Neural progenitor cell (in vitro differentiated cells): ENCODE measurements around the gene TSPAN1. TPM values are rescaled to one million over a fixed set of nuclear protein-coding genes. Genes with fewer than 3 reads are reported as not detected.

Source experiments
- DNase-seq: peaks from one replicate; pipeline ENCODE4 v3.0.0-alpha.2; 2016; ENCODE audit warnings: low spot score
- H2AFZ ChIP-seq: fragments of 200-600 bp; sonication (generic); replicated peaks from 2 replicates; pipeline ENCODE4 v1.6.1; 2016; ENCODE audit warnings: antibody characterized with exemption
- H3F3A ChIP-seq: fragments of 200-600 bp; sonication (generic); 2 replicates; pipeline ENCODE4 v1.6.1; 2016; ENCODE audit warnings: antibody characterized with exemption, low read depth
- H3K27ac ChIP-seq: fragments of 200-600 bp; sonication (generic); 2 replicates; pipeline ENCODE4 v1.5.1; 2016; ENCODE audit warnings: mild to moderate bottlenecking
- H3K27me3 ChIP-seq: fragments of 200-600 bp; sonication (generic); 2 replicates; pipeline ENCODE4 v1.6.1; 2016; ENCODE audit warnings: mild to moderate bottlenecking, moderate library complexity
- H3K36me3 ChIP-seq: fragments of 200-600 bp; sonication (generic); 2 replicates; pipeline ENCODE4 v1.5.1; 2016
- H3K4me1 ChIP-seq: fragments of 200-600 bp; sonication (generic); 2 replicates; pipeline ENCODE4 v1.6.1; 2016; ENCODE audit warnings: mixed run types
- H3K4me2 ChIP-seq: fragments of 200-600 bp; sonication (generic); 2 replicates; pipeline ENCODE4 v1.6.1; 2016
- H3K4me3 ChIP-seq: fragments of 200-600 bp; sonication (generic); 2 replicates; pipeline ENCODE4 v1.5.1; 2016
- H3K79me2 ChIP-seq: fragments of 200-600 bp; sonication (generic); 2 replicates; pipeline ENCODE4 v1.6.1; 2016; ENCODE audit warnings: low read depth
- H3K9ac ChIP-seq: fragments of 200-600 bp; sonication (generic); 2 replicates; pipeline ENCODE4 v1.6.1; 2016
- H3K9me3 ChIP-seq: fragments of 200-600 bp; sonication (generic); 2 replicates; pipeline ENCODE4 v1.5.1; 2016; ENCODE audit warnings: low read depth
- H4K20me1 ChIP-seq: fragments of 200-600 bp; sonication (generic); 2 replicates; pipeline ENCODE4 v1.6.1; 2016; ENCODE audit warnings: low read depth
- H3K27ac Mint-ChIP-seq: 3 replicates; pipeline ENCODE4 v1.8.0; 2021; ENCODE audit warnings: mixed read lengths
- H3K27me3 Mint-ChIP-seq: 2 replicates; pipeline ENCODE4 v1.8.0; 2022; ENCODE audit warnings: low read depth, mild to moderate bottlenecking, inconsistent platforms, moderate library complexity, mixed read lengths; ENCODE audit not compliant: insufficient read depth
- H3K36me3 Mint-ChIP-seq: 3 replicates; pipeline ENCODE4 v1.8.0; 2021; ENCODE audit warnings: mixed read lengths
- H3K4me1 Mint-ChIP-seq: 3 replicates; pipeline ENCODE4 v1.8.0; 2021; ENCODE audit warnings: mixed read lengths
- H3K4me3 Mint-ChIP-seq: 3 replicates; pipeline ENCODE4 v1.8.0; 2021; ENCODE audit warnings: mild to moderate bottlenecking, moderate library complexity, mixed read lengths
- H3K9me3 Mint-ChIP-seq: 3 replicates; pipeline ENCODE4 v1.8.0; 2020; ENCODE audit warnings: mixed read lengths
- EZH2 ChIP-seq: fragments of 200-600 bp; sonication (generic); IDR thresholded peaks from 2 replicates; pipeline ENCODE4 v1.6.1; 2017; ENCODE audit warnings: antibody characterized with exemption, mild to moderate bottlenecking, moderate library complexity
- EZH2phosphoT487 ChIP-seq: fragments of 200-600 bp; sonication (generic); IDR thresholded peaks from 2 replicates; pipeline ENCODE4 v1.6.1; 2017; ENCODE audit warnings: antibody characterized with exemption
- total RNA-seq: library from RNA; depleted of rRNA; stranded (reverse); fragments of >200 nt; gene quantifications from 2 replicates; pipeline ENCODE4 v1.2.3, GENCODE V29; 2015; ENCODE audit warnings: low replicate concordance
- TF ChIP-seq, protein P1 (sequence below): fragments of 200-600 bp; sonication (generic); IDR thresholded peaks from 2 replicates; pipeline ENCODE4 v1.5.1; 2017; ENCODE audit warnings: antibody characterized with exemption, mild to moderate bottlenecking

TSPAN1 gene
- total RNA-seq, 1 donor from 2014 or later = not detected

DNA sequence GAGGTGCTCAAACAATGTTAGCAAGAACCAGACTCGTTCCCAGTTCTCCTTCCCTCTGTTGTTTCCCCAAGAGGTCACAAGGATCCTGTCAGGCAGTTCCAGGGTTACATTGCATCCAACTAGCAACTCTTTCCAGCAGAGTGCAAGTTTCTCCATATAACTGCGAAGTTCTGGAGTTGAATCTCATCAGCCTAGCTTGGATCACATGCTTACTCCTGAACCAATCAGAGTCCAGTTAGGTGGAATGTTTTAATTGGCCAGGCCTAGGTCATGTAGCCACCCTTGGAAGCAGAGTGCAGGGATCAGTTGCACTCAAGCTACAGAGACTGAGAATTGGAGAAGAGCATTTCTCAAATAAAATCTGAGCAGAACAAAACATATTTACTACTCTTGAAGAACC lies 26.6 kb upstream of the TSPAN1 start:
- H3K9ac ChIP-seq = no peak overlapping the region
- no peaks in the 10 kb centered on the region for H3K79me2 ChIP-seq
- no peak overlapping the region for H3K4me3 ChIP-seq
- DNase-seq = no peak
- H2AFZ ChIP-seq = peak overlapping the region; percentile 7
- H4K20me1 ChIP-seq = no peaks in the 10 kb centered on the region
- H3K36me3 ChIP-seq = no peaks in the 10 kb centered on the region
- no peaks in the 10 kb centered on the region for H3K4me1 ChIP-seq
- Mint-ChIP-seq H3K9me3 (no peaks in the 10 kb centered on the region), H3K4me1 (peaks cover 5% of the 10 kb centered on the region), H3K27ac (no peak overlapping the region), H3K36me3 (no peaks in the 10 kb centered on the region), H3K27me3 (no peaks in the 10 kb centered on the region), H3K4me3 (no peak overlapping the region)
- H3K9me3 ChIP-seq = no peaks in the 10 kb centered on the region
- H3K4me2 ChIP-seq = no peak overlapping the region
- H3K27ac ChIP-seq = no peak overlapping the region
- TF ChIP-seq, protein P1, sequence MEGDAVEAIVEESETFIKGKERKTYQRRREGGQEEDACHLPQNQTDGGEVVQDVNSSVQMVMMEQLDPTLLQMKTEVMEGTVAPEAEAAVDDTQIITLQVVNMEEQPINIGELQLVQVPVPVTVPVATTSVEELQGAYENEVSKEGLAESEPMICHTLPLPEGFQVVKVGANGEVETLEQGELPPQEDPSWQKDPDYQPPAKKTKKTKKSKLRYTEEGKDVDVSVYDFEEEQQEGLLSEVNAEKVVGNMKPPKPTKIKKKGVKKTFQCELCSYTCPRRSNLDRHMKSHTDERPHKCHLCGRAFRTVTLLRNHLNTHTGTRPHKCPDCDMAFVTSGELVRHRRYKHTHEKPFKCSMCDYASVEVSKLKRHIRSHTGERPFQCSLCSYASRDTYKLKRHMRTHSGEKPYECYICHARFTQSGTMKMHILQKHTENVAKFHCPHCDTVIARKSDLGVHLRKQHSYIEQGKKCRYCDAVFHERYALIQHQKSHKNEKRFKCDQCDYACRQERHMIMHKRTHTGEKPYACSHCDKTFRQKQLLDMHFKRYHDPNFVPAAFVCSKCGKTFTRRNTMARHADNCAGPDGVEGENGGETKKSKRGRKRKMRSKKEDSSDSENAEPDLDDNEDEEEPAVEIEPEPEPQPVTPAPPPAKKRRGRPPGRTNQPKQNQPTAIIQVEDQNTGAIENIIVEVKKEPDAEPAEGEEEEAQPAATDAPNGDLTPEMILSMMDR = no peak
- TF ChIP-seq EZH2 (no peak), EZH2phosphoT487 (no peak)
- H3K27me3 ChIP-seq = no peaks in the 10 kb centered on the region
- H3F3A ChIP-seq = no peaks in the 10 kb centered on the region

GRCh38 chr1:46150085-46150484 lies 24.8 kb upstream of the TSPAN1 start:
- Histone ChIP-seq H3K27me3 (no peaks in the 10 kb centered on the region), H3K27ac (no peak overlapping the region), H3K4me3 (no peak overlapping the region), H3F3A (no peaks in the 10 kb centered on the region), H3K9ac (no peak overlapping the region), H3K4me1 (no peaks in the 10 kb centered on the region), H3K4me2 (no peak overlapping the region), H3K79me2 (no peaks in the 10 kb centered on the region), H4K20me1 (no peaks in the 10 kb centered on the region), H2AFZ (no peak overlapping the region), H3K9me3 (no peaks in the 10 kb centered on the region), H3K36me3 (no peaks in the 10 kb centered on the region)
- H3K4me3 Mint-ChIP-seq = no peak overlapping the region
- no peaks in the 10 kb centered on the region for H3K27me3 Mint-ChIP-seq
- no peaks in the 10 kb centered on the region for H3K36me3 Mint-ChIP-seq
- TF ChIP-seq EZH2phosphoT487 (no peak), EZH2 (no peak)
- TF ChIP-seq, protein P1 = no peak
- peaks cover 5% of the 10 kb centered on the region for H3K4me1 Mint-ChIP-seq
- DNase-seq = no peak
- no peak overlapping the region for H3K27ac Mint-ChIP-seq
- H3K9me3 Mint-ChIP-seq = no peaks in the 10 kb centered on the region

- no peaks in the 10 kb centered on the region for H3F3A ChIP-seq
- H3K27me3 ChIP-seq = no peaks in the 10 kb centered on the region
- no peak overlapping the region for H3K4me3 Mint-ChIP-seq
- H3K27me3 Mint-ChIP-seq = no peaks in the 10 kb centered on the region
- no peak overlapping the region for H3K27ac Mint-ChIP-seq
- H2AFZ ChIP-seq = no peak overlapping the region
- peaks cover 5% of the 10 kb centered on the region for H3K4me1 Mint-ChIP-seq
- H3K27ac ChIP-seq = no peak overlapping the region
- H3K4me2 ChIP-seq = no peak overlapping the region
- no peak for DNase-seq
- H3K9me3 Mint-ChIP-seq = no peaks in the 10 kb centered on the region
- H3K36me3 Mint-ChIP-seq = no peaks in the 10 kb centered on the region
- H3K9me3 ChIP-seq = no peaks in the 10 kb centered on the region
- no peaks in the 10 kb centered on the region for H4K20me1 ChIP-seq
- H3K36me3 ChIP-seq = no peaks in the 10 kb centered on the region
- H3K9ac ChIP-seq = no peak overlapping the region
- no peaks in the 10 kb centered on the region for H3K79me2 ChIP-seq
- no peak overlapping the region for H3K4me3 ChIP-seq
- TF ChIP-seq, protein P1 = no peak
- no peak for TF ChIP-seq EZH2phosphoT487
- TF ChIP-seq EZH2 = no peak
- no peaks in the 10 kb centered on the region for H3K4me1 ChIP-seq
Measured at GRCh38 chr1:46152016-46152415, 22.9 kb upstream of the TSPAN1 start.
